Stimulated activated CD4-positive, alpha-beta T cell treated with anti-CD3 and anti-CD28 coated beads, Interleukin-12 subunit alpha, Interleukin-12 subunit beta, amount 100 ng/mL, for 48 hours (primary cell): Measurements from ENCODE around the gene TTC9B.

Experiments used
- DNase-seq, 3 donors: peaks; one replicate each; pipeline ENCODE4 v3.0.0-alpha.2; 2020; ENCODE audit warnings: low read depth in 2 of 3, low spot score in 1 of 3

TTC9B gene

DNA sequence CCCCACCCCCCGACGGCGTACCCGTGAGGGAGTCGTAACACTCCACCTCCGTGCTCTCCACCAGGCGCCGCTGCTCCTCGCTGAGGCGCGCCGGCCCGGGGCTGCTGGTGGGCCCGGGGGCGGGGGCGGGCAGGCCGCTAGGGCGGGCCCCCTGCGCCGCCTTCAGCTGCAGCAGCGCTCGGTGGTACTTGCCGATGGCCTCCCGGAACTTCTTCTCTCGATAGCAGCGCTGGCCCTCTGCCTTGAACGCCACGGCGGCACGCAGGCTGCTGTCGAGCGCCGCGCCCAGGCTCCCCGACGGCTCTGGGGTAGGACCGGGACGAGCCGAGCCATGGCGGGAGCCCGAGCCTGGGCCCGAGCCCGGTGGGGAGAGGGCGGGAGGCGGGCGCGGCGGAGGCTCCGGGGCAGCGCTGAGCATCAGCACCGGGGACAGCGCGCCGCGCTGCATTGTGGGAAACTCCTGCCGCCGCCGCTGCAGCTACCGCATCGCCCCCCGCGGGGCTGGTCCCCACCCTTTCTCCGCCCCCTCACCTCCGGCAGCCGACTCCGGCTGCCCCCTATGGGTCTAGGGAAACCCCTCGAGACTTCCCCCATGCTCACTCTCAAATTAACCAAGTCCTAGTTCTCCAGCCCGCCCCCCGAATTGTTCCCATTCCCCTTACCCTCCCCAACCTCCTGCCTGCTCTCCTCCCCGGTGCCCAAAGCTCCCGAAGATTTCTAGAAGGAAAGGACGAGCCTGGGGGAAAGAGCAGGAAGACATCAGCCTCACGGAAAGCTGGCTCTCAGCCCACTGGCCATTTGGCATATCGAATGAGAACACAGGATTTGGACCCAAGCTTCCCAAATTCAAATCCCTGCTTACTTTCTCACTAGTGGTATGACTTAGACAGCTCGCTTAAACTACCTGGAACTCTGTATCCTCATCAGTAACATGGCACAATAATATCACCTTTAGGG is at the start of gene TTC9B:
TTC9B (minus strand) TSS at position 451 of the 957 bp plus-strand sequence; CDS start at position 448, 3 bp downstream.
- DNase-seq = peak in 1 of 3 donors; percentile 30

DNA sequence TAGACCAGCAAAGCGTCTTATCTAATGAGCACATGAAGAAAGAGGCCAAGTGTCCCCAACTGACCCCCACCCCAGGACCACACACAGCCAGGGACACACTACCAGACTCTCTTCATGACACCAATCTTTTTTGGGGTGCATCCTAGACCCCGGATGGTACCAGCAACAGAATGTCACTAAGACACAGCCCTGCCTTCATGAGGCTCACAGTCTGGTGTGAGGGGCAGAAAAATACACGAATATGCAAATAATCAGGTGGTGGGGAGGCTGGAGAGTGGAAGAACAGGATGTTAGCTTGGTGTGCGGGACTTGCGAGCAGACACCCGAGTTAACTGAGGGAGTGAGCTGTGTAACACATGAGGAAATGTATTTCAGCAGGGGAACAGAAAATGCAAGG is 49.4 kb upstream of the TTC9B start:
- no peak for DNase-seq

DNA sequence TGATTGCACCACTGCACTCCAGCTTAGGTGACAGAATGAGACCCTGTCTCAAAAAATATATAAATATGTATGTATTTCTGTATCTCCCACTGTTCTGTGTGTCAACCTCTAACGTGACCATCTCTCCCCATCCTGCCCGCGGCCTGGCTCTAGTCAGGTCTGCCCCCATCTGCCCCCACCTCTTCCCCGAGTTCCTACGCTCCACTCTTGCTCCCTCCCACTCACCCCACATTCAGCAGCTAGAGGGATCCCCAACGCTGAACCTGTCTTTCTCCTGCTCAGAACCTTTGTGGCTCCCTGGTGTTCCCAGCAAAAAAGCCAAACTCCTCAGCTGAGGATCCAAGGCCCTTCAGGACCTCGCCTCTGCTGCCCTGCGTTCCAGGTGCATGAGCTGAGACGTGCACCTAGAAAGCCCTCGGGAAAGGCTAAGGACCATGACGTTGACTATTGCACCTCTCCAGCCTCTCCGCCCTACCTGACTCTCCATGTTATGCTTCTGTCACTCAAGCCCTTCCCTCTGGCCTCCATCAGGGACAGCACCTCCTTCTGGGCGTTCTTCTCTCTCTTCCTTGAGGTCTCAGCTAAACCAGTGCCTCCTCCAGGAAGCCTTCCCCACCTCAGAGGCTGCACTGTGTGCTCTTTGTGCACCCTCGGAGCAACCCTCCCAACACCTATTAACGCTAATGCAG is 48.9 kb upstream of the TTC9B start:
- no peak for DNase-seq

DNA sequence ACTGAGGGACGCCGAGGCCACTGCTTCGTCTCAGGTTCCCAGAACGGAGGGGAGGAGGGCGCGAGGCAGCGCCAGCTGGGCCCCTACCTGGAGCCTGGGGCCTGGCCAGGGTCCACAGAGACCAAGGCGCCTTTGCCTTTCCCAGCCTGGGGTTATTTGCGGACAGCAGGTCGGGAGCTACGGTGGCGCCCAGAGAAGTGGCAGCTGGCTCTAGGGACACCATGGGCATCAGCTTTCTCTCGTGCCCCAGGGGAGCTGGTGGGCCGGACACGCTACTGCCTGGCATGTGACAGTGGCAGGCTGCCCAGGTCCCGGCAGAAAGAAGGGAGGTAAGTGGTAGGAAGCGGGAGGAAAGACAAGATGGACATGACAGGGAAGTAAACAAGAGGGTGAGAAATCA is 47.9 kb upstream of the TTC9B start:
- DNase-seq = no peak

DNA sequence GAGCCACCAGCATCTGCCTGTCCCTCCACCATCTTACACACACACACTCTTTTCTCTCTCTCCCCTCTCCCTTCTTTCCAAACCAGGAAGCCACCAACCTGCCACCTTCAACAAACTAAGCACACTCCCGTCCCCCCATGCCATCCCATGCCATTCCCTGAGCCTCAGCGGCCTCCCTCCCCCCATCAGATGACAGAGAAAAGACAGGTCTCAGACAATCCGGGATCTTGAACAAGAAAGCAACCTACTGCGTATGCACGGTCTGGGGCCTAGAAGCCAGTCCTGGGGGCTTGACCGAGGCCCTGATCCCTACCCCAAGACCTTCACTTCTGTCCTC is 47.5 kb upstream of the TTC9B start:
- no peak for DNase-seq

- DNase-seq = no peak
Measured at GRCh38 chr19:40265055-40265762, 47.0 kb upstream of the TTC9B start.

DNA sequence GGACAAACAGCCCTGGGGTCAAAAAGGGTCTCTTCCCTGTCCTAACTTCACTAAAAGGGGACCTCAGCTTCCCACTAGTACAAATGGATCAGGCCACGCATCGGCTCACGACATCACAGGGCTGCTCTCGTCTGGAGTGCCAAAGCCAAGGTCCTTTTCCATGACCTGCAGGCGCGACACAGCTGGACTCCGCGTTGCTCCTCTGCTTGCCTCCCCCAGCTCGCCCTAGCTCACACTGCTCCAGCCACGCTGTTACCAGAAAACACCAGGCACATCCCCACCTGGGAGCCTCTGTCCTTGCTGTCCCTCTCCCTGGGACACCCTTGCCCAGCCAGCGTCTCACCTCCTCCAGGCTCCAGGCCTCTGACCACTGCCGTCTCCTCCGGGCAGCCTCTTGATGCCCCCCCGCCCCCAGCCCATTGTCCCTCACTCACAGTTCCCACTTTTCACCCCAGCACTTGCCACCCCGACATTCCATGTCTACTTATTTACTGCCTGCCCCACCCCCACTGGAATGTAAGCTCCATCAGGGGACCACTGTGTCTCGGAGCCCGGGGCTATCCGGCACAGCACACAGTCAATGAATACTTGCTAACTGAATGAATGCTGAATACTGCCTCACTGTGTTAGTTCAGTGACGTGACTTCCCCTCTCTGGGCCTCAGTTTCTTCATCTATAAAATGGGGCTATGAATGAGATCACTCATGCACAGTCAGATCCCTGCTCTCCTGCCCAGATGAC is 46.3 kb upstream of the TTC9B start:
- no peak for DNase-seq

DNA sequence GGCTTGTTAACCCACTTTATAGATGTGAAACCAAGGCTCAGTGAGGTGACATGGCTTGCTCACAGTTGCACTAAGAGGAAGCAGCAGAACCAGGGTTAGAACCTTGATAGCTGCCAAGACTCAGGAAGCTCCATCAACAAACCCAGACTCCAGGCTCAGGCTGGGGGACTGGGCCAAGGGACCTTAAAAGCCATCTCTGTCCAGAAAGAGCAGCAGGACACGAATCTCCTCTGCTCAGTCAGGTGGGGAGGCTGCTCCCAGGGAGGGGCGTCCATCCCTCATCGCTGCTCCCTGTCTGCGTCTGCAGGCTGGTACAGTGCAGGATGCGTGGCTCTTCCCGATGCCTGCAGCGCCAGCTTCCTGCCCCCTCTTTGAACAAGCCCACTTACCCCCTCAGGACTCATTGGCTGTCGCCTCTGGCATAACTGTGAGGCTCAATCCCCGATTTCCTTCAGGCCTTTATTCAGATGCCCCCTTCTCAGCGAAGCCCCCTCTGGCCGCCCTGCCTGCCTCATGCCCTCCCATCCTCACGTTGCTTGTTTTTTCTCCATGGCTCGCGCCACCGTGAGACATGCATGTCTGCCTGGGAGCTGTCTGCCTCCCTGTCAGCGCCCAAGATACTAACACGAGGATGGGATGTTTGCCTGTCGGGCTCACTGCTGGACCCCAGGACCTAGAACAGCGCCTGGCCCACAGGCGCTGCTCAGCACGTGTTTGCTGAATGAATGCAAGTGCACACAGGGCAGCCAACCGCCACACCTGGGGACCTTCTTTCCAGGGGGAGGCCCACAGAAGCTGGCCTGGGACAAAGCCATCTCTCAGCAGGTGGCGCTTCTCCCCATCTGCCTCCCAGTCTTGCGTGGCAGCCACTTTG is 45.5 kb upstream of the TTC9B start:
- DNase-seq = no peak

- no peak for DNase-seq
Measured at GRCh38 chr19:40262422-40262821, 44.2 kb upstream of the TTC9B start.

DNA sequence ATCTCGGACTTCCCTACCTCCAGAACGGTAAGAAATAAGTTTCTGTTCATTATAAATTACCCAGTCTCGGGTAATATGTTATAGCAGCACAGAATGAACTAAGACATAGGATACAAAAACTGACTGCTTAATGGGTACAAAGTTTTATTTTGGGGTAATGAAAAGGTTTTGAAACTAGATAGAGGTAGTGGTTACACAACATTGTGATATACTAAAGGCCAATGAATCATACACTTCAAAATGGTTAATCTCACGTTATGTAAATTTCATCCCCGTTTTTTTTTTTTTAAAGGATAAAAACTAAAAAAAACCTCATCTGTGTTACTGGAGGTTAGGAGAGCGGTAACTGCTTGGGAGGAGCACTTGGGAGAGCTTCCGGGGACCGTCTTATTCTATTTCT is 43.4 kb upstream of the TTC9B start:
- DNase-seq = no peak

- DNase-seq = no peak
Measured at GRCh38 chr19:40257096-40257517, 38.9 kb upstream of the TTC9B start.

GRCh38 chr19:40256512-40256911 is 38.3 kb upstream of the TTC9B start:
- no peak for DNase-seq

DNA sequence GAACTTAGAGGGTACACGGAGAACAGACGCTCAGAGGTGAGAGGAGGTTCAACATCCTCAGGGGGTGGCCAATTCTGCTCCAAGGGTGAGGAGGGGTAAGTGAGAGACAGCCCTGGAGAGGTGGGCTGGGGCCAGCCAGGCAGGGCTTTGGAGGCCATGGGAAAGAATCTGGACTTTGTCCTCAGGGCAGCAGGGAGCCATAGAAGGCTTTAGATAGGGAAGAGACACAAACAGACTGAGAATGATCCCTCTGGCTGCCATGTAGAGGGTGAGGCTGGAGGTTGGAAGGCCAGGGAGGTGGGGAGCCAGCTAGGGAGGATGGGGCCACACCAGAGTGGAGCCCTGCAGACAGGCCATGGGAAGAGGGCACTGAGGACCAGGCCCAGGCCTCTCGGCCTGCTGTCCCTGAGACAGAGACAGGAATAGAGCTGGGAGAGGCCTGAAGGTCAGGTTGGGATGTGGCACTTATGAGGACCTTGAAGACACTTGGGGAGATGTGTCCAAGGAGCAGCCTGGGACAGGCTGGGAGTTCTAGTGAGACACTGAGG is 37.5 kb upstream of the TTC9B start:
- DNase-seq = no peak

DNA sequence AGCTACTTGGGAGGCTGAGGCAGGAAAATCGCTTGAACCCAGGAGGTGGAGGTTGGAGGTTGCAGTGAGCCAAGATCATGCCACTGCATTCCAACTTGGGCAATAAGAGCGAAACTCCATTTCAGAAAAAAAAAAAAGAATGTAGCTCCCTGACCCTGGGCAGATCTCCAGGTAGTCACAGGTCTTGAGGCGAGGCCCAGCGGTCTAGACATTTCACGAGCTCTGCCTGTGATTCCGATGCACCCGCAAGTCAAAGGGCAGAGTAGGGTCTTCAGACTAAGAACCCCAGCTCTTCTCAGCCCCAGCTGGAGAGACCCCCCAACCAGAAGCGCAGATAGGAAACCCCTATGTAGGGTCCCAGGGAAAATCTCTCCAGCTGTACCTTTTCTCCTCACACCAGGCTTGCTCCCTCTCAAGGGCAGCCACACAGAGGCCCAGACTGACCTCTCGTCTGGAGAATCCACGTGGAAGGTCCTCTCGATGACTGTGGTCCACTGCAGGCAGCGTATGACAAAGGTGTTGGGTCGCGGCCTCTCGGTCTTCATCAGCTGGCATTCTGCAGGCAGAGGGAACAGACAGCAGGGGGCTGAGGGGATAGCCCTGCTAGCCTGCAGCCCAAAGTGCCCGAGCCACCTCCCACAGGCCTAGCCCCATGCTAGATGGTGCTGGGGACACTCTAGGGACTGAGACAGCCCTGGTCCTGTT is 36.7 kb upstream of the TTC9B start:
- DNase-seq = no peak

DNA sequence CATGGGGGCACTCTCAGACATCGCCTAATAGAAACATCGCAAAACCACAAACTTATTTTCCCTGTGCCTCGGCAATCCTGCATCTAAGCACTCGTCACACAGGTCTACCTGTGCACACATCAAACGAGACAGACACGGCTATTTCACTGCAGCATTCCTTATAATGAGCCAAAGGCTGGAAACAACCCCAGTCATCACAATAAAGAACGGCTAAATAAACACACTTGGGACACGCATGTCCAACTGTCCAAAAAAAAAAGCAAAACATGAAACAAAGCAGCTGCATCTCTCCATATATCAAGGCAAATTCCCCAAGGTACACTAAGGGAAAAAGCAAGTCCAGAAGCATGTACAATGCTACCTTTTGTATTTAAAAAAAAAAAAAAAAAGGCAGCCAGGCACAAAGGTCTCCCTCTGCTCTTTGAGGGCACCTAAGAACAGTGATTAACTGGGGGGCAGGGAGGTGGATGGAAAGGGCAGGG is 35.5 kb upstream of the TTC9B start:
- no peak for DNase-seq

GRCh38 chr19:40252395-40252794 is 34.2 kb upstream of the TTC9B start:
- DNase-seq = no peak

DNA sequence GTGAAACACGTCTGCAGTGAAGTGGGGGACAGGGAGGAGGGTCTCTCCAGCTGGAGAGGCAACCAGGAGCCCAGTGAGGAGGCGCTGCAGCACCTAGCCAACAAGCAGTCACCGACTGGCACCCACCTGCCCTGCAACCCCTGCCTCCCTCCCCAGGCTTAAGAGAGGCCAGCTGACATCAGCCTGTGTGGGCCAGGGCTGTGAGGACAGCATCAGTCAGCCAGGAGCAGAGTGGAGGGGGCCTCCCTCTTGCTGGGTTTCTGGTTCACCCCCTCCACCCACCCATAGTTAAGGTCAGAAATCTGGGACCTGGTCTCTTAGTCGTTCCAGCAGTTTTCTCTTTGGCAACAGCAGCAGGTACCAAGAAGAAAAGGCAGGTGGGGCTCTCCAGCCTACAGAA is 33.8 kb upstream of the TTC9B start:
- DNase-seq = no peak

DNA sequence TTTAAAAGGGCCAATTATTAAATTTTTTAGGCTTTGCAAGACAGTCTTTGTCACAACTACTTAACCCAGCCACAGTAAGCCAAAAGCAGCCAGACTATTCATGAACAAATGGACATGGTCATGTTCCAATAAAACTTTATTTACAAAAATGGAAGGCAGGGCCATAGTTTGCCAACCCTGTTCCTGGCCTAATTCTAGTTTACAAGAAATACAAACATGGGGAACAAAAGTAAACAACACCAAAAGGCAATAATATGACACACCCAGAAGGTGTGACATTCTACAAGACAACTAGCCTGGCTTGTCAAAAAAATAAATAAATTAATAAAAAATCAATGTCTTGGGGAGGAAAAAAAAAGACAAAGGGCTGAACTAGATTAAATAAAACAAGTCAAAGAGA is 33.1 kb upstream of the TTC9B start:
- DNase-seq = no peak

- no peak for DNase-seq
Measured at GRCh38 chr19:40249781-40250180, 31.6 kb upstream of the TTC9B start.
